T1000 (cell line): Measurements from ENCODE around the gene ATXN10.
"Not testable (repeated sequence)": the region's sequence is repeated elsewhere in the genome, so short reads cannot be mapped to it uniquely, and the experiment has no call there.

Source experiments
- DNase-seq: peaks from one replicate; lab custom pipeline; 2025; ENCODE audit warnings: mixed read lengths; lab: John Stamatoyannopoulos, UW

ATXN10 gene

DNA sequence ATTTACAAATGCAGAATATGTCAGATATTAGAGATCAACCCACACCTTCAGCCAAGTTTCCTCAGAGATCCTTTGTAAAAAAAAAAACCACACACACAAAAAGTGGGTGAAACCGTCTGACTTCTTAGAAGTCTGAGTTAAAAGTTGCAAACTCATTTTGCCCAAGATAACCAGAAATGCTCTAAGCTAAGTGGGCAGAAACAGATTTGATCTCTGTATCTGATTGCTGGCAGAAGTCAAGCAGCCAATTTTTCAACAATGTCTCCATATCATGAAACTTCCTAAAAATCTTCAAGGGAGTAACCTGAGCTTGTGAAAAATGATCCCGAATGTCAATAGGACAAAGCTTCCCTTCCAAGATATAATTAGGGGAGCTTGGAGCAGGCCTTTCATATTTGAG, 28.6 kb upstream of the ATXN10 start:
- DNase-seq, result no peak

DNA sequence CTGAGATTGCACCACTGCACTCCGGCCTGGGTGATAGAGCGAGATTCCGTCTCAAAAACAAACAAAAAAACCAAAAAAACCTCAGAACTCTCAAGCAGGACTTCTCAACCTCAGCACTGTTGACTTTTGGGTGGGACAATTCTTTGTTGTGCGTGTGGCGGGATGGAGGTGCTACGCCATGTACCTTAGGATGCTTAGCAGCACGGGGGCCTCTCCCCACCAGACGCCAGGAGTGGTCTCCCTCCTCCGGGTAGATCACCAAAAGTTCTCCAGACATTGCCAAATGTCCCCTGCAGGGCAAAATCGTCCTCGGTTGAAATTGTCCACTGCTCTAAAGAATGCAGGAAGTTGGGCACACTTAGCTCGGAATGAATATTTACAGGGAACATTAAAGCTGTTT, 26.9 kb upstream of the ATXN10 start:
- DNase-seq, result no peak

DNA sequence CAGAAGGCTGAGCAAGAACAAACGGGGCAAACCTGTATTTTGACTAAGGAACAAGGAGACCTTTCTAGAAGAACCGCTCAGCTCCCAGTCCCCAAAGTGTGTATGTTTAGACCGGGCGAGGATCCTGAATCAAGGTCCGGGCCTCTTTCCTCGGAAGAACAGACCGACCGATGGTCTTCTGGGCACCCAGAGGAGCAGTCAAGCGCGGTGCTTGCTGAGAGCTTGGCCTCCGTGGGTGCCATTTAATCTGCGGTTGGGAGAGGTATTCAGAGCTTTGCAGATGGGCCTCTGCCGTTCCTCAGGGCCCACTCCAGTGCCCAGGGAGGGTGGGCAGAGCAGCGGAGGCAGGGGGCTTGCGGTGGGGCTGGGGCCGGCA, 26.5 kb upstream of the ATXN10 start:
- DNase-seq, result no peak

DNA sequence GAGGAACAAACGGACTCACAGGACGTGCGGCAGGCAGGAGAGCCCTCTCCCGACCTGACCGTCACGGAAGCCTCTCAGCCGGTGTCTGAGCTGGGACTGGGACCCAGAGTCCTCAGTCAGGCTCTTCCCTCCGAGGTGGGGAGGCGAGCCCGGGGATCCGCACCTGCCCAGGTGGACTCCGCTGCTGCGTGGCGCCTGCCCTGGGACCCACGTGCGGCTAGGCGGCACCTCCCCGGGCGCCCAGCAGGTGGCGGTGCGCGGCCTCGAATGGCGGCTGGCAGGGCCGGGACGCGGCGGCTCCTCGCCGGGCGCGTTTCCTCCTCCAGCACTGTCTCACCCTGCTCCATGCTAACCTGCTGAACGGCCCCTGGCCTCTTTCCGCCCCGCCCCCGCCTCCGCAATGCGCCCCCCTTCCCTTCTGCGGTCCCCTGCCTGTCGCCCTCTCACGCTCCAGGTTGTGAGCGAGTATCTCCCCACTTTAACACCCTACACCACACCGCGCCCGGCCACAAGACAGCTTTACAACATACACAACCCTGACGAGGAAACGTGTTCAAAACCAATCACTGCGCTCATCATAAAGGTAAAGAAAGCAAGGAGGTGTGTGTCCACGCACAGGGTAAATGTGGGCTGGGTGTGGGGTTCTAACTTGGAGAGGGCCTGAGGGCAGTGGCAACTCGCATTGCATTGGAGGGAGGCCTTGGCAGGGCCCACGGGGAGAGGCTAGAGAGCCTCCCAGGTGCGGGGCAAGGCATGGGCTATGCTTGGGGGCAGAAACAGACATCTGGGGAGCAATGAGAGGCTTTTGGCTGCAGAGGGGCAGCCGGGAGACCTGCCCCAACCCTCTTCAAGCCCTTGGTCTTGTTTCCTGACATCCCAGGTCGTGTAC, 25.9 kb upstream of the ATXN10 start:
- peak; percentile 59 for DNase-seq

DNA sequence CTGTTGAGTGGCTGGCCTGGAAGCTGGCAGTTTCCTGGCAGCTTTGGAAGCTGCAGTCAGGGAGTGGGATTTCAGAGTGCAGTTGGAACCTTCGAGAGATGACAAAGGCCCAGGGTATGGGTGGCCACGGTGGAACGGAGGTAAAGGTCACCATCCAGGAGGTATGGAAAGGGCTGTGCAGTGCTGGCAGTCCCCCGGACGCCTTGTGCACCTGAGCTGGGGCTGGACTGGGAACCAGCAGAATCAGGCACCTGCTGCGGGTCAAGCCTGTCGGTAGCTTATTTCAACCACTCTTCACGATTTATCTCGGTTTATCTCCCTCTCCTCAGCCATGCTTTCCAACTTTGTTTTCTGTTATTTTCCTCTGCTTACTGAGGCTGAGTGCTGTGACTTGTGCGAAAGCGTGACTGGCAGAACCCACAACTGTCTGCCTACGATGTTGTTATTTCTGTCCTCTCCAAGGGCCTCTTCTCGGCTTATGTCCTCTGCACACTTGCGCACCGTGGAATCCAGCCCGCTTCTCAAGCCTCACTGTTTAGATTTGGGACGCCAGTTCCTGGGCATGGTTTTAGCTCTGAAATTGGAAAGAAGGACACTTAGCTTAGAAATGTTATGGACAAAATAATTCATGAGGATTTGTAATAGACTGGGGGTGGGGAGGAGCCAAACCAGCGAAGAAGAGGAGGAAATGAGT, 24.0 kb upstream of the ATXN10 start:
- no peak for DNase-seq

DNA sequence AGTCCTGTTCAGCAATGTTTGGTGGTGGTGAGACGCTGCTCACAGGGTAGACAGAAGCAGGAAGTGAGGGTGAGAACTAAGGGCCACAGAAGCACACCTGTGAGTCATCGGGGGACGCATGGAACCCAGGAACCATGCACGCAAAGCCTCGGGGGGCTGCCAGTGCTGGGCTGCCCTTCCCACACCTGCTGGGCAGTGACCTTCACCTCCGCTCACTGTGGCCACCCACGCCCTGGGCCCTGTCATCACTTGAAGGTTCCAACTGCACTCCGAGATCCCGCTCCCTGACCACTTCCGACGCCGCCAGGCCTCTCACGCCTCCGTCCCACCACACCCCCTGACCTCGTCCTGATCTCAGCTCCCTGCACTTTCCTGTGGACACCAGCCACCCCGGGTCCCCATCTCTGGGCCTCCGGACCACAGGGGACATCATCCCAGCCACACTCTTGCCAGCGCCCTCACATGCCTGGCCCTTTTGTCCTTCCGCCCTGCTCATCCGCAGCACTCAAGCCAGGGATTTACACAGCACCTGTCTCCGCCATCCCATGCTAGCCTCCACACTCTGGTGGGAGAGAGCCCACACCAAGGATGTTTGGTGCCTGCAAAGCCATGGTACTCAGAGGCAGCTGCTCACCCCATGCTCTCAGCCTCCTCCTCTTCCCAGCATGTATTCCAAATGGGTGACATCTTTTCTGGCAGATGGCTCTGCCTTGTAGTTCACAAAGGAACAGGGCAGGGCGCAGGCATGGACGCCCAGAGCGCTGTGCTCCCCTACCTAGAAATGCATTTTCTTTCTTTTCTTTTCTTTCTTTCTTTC, 23.1 kb upstream of the ATXN10 start:
- no peak for DNase-seq

DNA sequence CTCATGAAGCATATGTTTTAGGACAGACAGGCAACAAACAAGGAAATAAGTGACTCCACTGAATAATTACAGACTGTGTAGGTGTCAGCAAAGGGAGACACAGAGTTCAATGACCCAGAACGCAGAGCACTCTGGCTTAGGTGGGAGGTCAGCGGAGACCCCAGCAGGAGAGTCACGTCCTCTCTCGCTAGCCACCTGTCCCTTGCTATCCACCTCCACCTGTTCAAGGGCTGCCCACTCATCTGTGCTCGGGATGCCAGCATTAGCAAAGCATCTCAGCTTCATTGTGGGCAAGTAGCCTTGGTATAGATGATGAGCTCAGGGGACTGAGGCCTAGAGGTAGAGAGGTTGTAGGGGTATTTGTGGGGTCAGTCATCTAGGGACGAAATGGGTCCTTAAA, 21.8 kb upstream of the ATXN10 start:
- DNase-seq, result no peak

DNA sequence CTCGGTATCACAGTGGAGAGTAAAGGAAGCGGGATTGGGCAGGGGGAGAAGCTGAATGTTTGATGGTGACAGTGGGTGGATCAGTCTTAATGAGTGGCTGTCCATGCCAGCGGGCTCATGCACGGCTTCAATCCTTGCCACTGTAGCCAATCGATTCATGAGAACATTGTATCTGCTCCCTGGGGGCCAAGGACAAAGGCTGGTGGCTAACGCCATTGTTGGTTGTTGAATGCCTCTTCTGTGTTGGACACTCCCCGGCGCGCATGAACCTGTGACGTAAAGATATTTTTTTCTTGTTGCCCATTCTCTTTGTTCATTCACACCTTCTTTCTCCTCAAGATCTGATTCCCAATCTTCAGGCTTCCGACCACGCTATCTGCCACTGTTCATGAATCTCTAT, 20.9 kb upstream of the ATXN10 start:
- no peak for DNase-seq

DNA sequence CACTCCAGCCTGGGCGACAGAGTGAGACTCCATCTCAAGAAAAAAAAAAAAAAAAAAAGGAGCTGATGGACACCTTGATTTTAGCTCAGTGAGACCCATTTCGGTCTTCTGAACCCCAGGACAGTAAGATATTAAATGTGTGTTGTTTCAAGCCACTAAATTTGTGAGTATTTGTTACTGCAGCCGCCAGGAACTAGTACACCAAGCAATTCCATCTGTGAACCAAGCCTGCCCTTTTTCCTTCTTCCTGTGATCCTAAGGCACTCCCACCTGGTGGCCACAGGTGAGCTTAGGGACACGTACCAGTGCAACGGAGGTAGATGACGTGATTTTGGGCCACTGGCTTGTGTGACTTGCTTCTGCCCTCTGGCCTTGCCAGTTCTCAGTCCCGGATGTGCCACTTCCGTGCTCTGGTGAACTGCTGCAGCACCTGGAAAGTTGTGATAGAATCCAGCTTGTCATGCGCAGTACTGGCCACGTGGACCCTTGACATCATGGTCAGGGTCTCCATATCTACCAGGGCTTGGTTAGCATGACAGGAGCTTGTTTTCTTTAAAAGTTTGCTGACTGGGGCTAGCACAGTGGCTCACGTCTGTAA, 19.6 kb upstream of the ATXN10 start:
- no peak for DNase-seq

DNA sequence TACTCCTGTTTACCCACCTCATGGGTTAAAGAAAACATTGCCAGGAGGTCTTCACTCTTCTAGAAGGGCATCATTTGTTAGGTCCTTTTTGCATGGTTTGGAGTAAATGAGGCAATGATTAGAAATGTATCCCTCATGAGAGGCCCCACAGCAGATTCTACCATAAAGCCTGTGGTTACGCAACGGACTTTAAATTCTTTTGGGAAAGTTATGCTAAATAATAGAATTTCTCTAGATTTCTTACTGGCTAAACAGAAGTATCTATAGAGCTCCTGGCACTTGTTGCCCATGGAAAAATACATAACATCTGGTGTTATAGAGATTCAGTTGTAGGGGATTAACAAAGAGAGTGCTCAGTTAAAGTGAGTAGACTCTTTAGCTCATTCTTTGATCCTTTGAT, 15.1 kb upstream of the ATXN10 start:
- DNase-seq, result no peak

DNA sequence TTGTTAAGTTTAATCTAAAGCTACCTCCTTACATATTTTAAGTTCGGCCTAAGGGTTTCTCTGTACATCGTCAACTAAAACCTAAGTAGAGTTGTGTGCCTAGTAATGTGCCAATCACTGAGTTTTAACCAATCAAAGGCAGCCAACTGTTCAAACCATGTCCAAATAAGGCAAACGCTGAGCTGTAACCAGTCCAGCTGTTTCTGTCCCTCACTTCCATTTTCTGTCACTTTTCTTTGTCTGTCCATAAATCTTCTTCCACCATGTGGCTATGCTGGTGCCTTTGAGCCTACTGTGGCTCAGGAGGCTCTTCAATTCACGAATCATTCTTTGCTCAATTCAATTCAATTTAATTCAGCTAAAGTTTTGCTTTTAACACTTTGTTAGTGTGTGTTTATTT, 13.9 kb upstream of the ATXN10 start:
- DNase-seq, result no peak

DNA sequence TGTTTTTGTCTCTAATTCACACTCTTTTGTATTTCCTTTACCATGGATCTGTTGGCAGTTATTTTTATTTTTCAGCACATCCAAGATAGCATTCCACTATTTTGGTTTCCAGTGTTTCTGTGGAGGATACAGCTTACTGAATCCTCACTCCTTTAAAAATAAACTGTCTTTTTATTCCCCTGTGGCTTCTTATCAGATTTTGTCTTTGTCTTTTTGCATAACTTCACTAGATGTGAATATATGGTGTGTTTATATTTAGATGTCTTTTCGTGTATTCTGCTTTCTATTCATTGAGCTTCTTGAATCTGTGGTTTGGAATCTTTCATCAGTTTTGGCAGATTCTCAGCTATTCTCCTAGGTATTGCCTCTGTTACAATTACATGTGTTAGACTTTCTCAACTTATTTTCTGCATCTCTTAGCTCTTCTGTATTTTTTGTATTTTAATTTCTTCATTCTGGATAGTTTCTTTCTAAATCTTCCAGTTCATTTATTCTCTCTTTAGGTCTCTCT, 7.4 kb upstream of the ATXN10 start:
- no peak for DNase-seq

DNA sequence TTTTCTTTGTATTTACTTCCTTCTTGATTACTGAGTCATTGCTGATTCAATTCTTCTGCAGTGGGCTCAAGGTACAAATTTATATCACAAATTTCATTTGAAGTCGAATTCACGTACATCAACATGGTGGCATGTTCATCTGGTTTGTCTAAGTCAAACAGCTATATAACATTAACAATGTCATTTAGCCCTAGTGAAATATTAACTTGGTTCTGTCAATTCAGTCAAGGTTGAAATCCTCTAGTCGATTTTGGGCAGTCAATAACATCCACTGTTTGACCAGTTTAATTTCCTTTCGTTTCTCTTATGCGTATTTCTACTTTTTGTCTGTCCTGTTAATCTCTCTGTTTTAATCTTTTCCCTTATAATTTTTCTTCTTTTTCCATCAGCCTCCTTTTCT, 4.1 kb upstream of the ATXN10 start:
- no peak for DNase-seq

DNA sequence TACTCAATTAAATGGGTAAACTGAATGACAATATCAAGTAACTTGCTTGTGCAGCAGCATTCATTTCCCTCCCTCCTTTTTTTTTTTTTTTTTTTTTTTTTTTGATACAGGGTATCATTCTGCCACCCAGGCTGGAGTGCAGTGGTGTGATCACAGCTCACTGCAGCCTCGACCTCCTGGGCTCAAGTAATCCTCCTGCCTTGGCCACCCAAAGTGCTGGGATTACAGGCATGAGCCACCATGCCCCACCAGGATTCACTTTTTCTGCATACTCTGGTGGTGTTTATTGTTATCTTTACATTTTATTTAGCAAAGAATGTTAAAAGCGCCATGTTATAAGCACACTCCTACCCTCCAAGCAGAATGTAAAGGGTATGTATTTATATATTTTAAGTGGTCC, 1.3 kb upstream of the ATXN10 start:
- DNase-seq, result not testable (repeated sequence)

DNA sequence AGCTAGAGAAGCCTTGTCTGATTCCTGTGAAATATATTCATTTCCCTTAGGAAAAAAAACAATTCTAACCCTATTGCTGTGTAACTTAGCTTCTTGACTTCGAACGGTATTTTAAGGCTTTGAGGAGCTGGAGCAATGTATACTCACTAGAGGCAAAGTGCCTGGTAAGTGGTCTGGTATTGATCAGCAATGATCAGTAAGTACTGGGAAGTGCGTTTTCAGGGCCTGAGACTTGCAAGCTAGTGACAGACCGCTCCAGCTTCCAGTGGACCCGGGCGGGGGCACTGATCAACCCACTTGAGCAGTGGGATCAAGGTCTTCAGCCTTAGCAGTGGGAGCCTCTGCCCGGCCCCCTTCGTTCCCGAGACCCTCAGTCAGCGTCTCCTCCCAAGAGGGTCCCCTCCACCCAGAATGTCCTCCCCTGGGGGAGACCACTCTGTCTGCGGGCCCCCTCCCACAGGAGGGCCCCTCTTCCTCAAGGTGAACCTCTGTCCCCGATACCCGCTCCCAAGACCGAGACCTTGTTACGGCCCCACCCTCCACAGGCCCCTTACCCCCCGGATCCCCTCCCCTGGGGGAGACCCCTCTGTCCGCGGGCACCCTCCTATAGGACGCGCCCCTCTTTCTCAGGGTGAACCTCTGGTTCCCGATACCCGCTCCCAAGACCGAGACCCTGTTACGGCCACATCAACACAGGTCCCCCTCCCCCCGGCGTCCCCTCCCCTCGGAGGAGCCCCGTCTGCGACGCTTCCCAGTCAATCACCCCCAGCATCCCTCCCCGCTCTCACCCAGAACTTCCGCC, 452 bp upstream of the ATXN10 start:
- DNase-seq, result no peak

DNA sequence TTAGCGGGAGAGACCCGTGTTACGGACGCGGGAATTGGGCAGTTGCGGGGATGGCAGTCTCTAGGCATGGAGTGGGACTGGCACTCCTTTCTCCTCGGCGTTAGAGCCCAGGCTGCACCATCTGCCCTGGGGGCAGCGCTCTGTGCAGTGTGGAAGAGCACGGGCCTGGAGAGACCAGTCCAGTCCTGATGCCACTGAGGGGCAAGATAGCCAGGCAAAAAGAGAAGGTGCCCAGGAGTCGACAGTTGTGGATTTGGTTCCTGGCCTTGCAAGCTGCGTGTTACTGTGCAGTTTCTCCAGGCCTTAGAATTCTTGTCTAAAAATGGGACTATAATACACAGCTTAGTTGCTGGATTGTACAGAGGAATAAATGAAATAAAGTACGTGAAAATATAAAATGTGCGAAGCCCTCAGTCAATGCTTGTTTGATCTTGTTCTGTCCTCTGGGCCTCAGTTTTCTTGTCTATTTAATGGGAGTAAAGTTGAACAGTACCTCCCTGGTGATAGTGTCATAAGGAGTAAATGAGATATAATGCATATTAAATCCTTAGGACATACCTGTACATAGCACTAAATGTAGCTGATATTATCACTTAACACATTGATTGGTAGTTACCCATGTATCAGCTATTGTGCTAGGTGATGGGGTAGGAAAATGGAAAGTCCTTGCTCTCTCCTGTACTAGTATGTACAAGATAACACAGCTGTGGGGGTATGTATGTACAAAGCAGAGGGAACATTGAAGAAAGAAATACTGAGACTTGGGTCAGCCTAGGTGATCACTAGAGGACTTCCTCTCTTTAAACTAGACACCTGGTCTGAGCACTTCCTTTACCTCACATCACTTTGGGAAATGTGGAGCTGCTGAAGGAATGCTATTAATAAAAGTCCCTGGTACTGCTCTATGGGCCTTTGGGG, 1.2 kb downstream of the ATXN10 start:
- DNase-seq, result no peak

DNA sequence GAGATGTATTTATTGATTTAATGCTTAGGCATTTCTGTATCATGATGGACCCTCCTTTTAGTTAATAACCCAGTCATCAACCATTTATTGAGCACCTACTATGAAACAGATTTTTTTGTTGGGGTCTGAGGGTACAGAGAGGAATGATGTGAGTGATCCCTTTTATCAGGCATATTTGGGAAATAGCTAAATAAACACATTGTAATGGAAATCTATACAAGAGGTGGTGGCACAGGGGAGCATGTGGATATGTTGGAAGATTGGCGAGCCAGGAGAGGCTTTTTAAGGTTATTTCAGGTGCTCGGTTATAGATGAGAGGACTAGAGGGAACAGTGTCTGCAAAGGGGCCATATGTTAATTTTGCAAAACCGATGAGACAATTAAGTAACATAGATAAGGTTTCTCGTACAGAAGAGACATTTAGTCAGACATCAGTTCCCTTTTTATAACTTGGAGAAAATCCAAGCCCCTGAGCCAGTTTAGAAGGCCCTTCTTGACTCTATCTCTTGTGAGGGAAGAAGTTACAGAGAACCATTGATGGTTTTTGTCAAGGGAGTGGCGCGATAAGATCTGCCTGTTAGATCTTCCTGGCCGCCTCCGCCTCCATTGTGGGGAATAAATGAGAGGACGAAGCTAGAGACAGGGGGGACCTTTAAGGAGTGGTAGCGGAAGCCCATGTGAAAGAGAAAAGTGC, 2.0 kb downstream of the ATXN10 start:
- DNase-seq, result no peak

DNA sequence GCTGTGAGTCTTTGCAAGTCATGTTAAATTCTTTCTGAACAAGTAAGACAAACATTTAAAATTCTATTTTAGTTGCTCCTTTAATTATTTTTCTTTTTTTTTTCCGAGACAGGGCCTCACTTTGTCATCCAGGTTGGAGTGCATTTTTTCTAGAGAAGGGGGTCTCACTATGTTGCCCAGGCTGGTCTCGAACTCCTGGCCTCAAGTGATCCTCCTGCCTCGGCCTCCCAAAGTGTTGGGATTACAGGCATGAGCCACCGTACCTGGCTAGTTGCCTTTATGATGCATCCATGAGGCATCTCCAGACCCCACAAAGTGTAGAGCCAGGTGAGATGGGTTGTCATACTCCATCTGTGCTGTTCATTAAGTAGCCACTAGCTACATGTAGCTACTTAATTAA, 4.4 kb downstream of the ATXN10 start:
- no peak for DNase-seq

DNA sequence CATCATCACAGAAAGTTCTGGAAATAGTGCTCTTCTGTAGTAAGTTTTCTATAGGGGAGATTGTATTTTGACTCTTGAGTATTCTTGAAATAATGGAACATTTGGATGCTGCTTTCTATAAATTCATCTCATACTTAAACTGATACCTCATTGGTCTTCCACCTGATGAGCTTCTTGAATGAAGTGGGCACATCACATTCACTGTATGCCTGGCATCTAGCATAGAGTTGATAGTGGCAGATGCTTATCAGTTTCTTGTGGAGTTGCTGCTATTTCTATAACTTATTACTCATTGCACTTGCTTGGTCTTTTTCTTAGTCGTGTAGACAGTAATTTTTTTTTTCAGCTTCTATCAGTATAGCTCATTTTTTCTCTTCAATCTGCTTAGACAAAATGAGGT, 5.4 kb downstream of the ATXN10 start:
- DNase-seq, result no peak
